Measurements from ENCODE around the gene LRRC30. TPM values are rescaled to one million over a fixed set of nuclear protein-coding genes. Genes with fewer than 3 reads are reported as not detected.

The LRRC30 gene
- total and polyA plus RNA-seq, 2 of the 13 experiments (the other 11 are each of a cell fraction or from before 2014, with no cell fraction given): not detected

DNA sequence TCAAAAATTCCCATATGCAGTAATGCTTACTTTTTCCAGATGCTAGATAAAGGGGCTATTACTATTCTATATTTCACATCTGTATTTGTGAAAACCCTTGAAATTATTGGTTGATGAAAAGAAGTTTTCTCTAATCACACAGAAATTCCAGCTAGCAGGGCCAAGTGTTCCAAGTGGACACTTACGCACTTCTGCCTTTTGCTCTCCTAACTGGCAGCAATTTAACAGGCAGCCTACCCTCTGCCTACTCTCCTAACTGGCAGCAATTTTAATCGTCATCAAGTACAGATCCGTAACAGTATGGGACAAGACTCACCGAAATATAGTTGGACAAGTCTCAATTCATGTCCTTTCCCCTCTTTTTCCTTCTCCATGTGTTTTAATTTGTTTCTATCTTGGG, 12.0 kb downstream of the LRRC30 start (continued):
- TF ChIP-seq, protein P1, sequence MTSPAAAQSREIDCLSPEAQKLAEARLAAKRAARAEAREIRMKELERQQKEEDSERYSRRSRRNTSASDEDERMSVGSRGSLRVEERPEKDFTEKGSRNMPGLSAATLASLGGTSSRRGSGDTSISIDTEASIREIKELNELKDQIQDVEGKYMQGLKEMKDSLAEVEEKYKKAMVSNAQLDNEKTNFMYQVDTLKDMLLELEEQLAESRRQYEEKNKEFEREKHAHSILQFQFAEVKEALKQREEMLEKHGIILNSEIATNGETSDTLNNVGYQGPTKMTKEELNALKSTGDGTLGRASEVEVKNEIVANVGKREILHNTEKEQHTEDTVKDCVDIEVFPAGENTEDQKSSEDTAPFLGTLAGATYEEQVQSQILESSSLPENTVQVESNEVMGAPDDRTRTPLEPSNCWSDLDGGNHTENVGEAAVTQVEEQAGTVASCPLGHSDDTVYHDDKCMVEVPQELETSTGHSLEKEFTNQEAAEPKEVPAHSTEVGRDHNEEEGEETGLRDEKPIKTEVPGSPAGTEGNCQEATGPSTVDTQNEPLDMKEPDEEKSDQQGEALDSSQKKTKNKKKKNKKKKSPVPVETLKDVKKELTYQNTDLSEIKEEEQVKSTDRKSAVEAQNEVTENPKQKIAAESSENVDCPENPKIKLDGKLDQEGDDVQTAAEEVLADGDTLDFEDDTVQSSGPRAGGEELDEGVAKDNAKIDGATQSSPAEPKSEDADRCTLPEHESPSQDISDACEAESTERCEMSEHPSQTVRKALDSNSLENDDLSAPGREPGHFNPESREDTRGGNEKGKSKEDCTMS (CRISPR knock-in tag; conservative IDR thresholded peaks at IDR 0.05): no peak
- TF ChIP-seq, protein P2, sequence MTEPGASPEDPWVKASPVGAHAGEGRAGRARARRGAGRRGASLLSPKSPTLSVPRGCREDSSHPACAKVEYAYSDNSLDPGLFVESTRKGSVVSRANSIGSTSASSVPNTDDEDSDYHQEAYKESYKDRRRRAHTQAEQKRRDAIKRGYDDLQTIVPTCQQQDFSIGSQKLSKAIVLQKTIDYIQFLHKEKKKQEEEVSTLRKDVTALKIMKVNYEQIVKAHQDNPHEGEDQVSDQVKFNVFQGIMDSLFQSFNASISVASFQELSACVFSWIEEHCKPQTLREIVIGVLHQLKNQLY (CRISPR knock-in tag; IDR thresholded peaks at IDR 0.05): no peak

DNA sequence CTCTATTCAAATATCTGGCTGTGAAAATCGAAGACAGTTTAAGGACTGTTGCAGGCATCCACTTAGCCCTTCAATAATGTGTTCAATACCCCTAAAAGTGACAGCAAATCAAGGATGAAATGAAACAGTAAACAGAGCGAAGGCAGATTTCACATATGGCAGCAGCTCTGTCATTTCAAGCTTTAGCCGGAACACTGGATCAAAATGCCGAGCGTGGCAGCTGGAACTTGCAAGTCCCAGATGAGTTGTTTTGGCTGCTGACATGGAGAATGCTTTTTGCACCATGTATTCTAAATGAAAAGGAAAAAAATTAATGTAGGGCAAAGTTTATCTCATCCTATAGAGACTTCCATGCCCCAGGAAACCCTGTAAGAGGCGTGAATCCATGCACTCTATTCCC, 18.0 kb downstream of the LRRC30 start:
- Histone ChIP-seq H3K27ac (ENCODE audit: extremely low read length, insufficient read depth, low read length) (no peak overlapping the region), H4K20me1 (ENCODE audit: insufficient read depth, low read length) (no peaks in the 10 kb centered on the region), H3K79me2 (ENCODE audit: insufficient read depth, low read length) (no peaks in the 10 kb centered on the region), H3K4me3 (replicated peaks in 1 of 3; ENCODE audit: insufficient read depth in 1 of 3, low read depth in 2 of 3, low read length in 3 of 3) (no peak overlapping the region), H2AFZ (ENCODE audit: low read length) (no peak overlapping the region), H3K9ac (ENCODE audit: insufficient read depth, low read depth, low read length) (no peak overlapping the region), H3K4me1 (ENCODE audit: insufficient read depth, low read length) (no peaks in the 10 kb centered on the region), H3K9me3 (ENCODE audit: low read length) (no peaks in the 10 kb centered on the region), H3K4me2 (ENCODE audit: low read depth, low read length) (no peak overlapping the region), H3K27me3 (ENCODE audit: control insufficient read depth in 1 of 2, insufficient read depth in 2 of 2, low read length in 2 of 2) (peaks cover 0 to 3% of the 10 kb centered on the region in 2 experiments; a peak in 1 of 5 replicates), H3K36me3 (replicated peaks in 1 of 2; ENCODE audit: control insufficient read depth in 1 of 2, insufficient read depth in 2 of 2, low read length in 2 of 2) (no peaks in the 10 kb centered on the region)
- POLR2A ChIA-PET: no interaction called here
- BruUV-seq (replicated peaks): no TSS peak
- DNase-seq (ENCODE audit: low spot score): no peak
- in situ Hi-C loops (cut with HindIII; ENCODE audit: extremely low pct_ligation_motif_present, low pct_unique_long_range_greater_than_20kb): no loop called here
- ATAC-seq: no peak
- intact Hi-C loops (cut with micrococcal nuclease; ENCODE audit: unreplicated experiment): no loop called here
- WGBS (ENCODE audit: low lambda C conversion rate): 43% methylated on average over 6 of the region's 6 CpGs
- TF ChIP-seq ZNF780A (CRISPR knock-in tag; IDR thresholded peaks at IDR 0.05) (no peak), ZNF496 (CRISPR knock-in tag; IDR thresholded peaks at IDR 0.05; ENCODE audit: insufficient replicate concordance) (no peak), CHCHD3 (CRISPR knock-in tag; IDR thresholded peaks at IDR 0.05) (no peak), ZNF547 (CRISPR knock-in tag; IDR thresholded peaks at IDR 0.05) (no peak), ZNF292 (CRISPR knock-in tag; IDR thresholded peaks at IDR 0.05; ENCODE audit: borderline replicate concordance, low read depth) (no peak), RNF2 (conservative IDR thresholded peaks at IDR 0.05; ENCODE audit: low read depth) (no peak), ZNF749 (CRISPR knock-in tag; IDR thresholded peaks at IDR 0.05; ENCODE audit: borderline replicate concordance) (no peak), CREM (IDR thresholded peaks at IDR 0.05) (no peak), CREM (CRISPR knock-in tag; IDR thresholded peaks at IDR 0.05) (no peak)
- CTCF ChIA-PET (ENCODE audit: low intra/inter-chr PET ratio, low total read pairs): no interaction called here
- no peak for FAIRE-seq
